DOHH2 (cell line): Measurements from ENCODE around the gene UBL3.

Experiments
- H3F3A ChIP-seq: fragments of 200-600 bp; sonication (generic), shearing (Covaris generic); 2 replicates; pipeline ENCODE4 v1.6.0; 2016; ENCODE audit warnings: antibody characterized with exemption, mild to moderate bottlenecking; ENCODE audit not compliant: control insufficient read depth, insufficient read depth
- H3K27ac ChIP-seq: fragments of 200-600 bp; sonication (generic); 2 replicates; pipeline ENCODE4 v1.5.1; 2014; ENCODE audit warnings: low read depth, mild to moderate bottlenecking, low read length, moderate library complexity
- H3K27me3 ChIP-seq: fragments of 200-600 bp; sonication (generic); 2 replicates; pipeline ENCODE4 v1.6.1; 2014; ENCODE audit warnings: mild to moderate bottlenecking, low read length, mixed read lengths; ENCODE audit not compliant: control insufficient read depth
- H3K36me3 ChIP-seq: fragments of 200-600 bp; sonication (generic); 2 replicates; pipeline ENCODE4 v1.6.1; 2014; ENCODE audit warnings: mild to moderate bottlenecking, low read length, moderate library complexity, mixed read lengths; ENCODE audit not compliant: control insufficient read depth
- H3K4me1 ChIP-seq: fragments of 200-600 bp; sonication (generic); 2 replicates; pipeline ENCODE4 v1.6.1; 2014; ENCODE audit warnings: mild to moderate bottlenecking, low read length, mixed read lengths; ENCODE audit not compliant: control insufficient read depth
- H3K4me2 ChIP-seq: fragments of 200-600 bp; sonication (generic); 2 replicates; pipeline ENCODE4 v1.6.0; 2014; ENCODE audit warnings: mild to moderate bottlenecking, low read length, moderate library complexity
- H3K4me3 ChIP-seq: fragments of 200-600 bp; sonication (generic); 2 replicates; pipeline ENCODE4 v1.5.1; 2014; ENCODE audit warnings: mild to moderate bottlenecking, low read length, mixed read lengths
- H3K79me2 ChIP-seq: fragments of 200-600 bp; sonication (generic); 2 replicates; pipeline ENCODE4 v1.6.1; 2014; ENCODE audit warnings: mild to moderate bottlenecking, low read length, mixed read lengths; ENCODE audit not compliant: control insufficient read depth
- H3K9me2 ChIP-seq: fragments of 200-600 bp; sonication (generic); replicated peaks from 2 replicates; pipeline ENCODE4 v1.6.1; 2014; ENCODE audit warnings: mild to moderate bottlenecking, low read length, mixed read lengths; ENCODE audit not compliant: control insufficient read depth
- H3K9me3 ChIP-seq: fragments of 200-600 bp; sonication (generic); 2 replicates; pipeline ENCODE4 v1.6.1; 2014; ENCODE audit warnings: antibody characterized with exemption, low read length, mixed read lengths; ENCODE audit not compliant: control insufficient read depth, insufficient read depth
- H4K20me1 ChIP-seq: fragments of 200-600 bp; sonication (generic); 2 replicates; pipeline ENCODE4 v1.6.0; 2014; ENCODE audit warnings: low read depth, mild to moderate bottlenecking, antibody characterized with exemption, low read length, moderate library complexity; ENCODE audit not compliant: control insufficient read depth, insufficient read depth
- CTCF ChIP-seq: fragments of 200-600 bp; sonication (generic); IDR thresholded peaks from one replicate; pipeline ENCODE4 v1.5.1; 2014; ENCODE audit warnings: antibody characterized with exemption, mild to moderate bottlenecking, low read depth, low read length; ENCODE audit not compliant: poor library complexity, severe bottlenecking
- EZH2phosphoT487 ChIP-seq: fragments of 200-600 bp; sonication (generic); IDR thresholded peaks from 2 replicates; pipeline ENCODE4 v1.6.1; 2017; ENCODE audit warnings: borderline replicate concordance, mild to moderate bottlenecking, antibody characterized with exemption, low read length, moderate library complexity, mixed read lengths

Gene UBL3

GRCh38 chr13:29844441-29844840, 6.0 kb downstream of the UBL3 start:
- Histone ChIP-seq H3K36me3 (no peaks in the 10 kb centered on the region; the same call in 1 of the 2 replicates), H3K27ac (no peak overlapping the region), H3K9me3 (no peaks in the 10 kb centered on the region), H3F3A (peaks cover 6% of the 10 kb centered on the region), H4K20me1 (0 out of 2 replicates have a peak, but pooled peaks cover 7% of the 10 kb centered on the region), H3K4me3 (no peak overlapping the region), H3K4me1 (peaks cover 20% of the 10 kb centered on the region), H3K9me2 (no peaks in the 10 kb centered on the region), H3K4me2 (no peak overlapping the region), H3K79me2 (peaks cover 41% of the 10 kb centered on the region), H3K27me3 (peaks cover 3% of the 10 kb centered on the region)
- no peak for TF ChIP-seq CTCF
- no peak for TF ChIP-seq EZH2phosphoT487

- 0 out of 2 replicates have a peak, but pooled peaks cover 10% of the 10 kb centered on the region for H4K20me1 ChIP-seq
- H3K4me3 ChIP-seq: no peak overlapping the region
- H3K9me3 ChIP-seq: no peaks in the 10 kb centered on the region
- no peaks in the 10 kb centered on the region for H3K9me2 ChIP-seq
- H3K4me2 ChIP-seq: no peak overlapping the region
- peaks cover 12% of the 10 kb centered on the region for H3K79me2 ChIP-seq
- H3K4me1 ChIP-seq: peaks cover under 1% of the 10 kb centered on the region; the same call in 1 of the 2 replicates
- H3F3A ChIP-seq: peaks cover under 1% of the 10 kb centered on the region; the same call in 1 of the 2 replicates
- no peaks in the 10 kb centered on the region for H3K36me3 ChIP-seq
- H3K27me3 ChIP-seq: peaks cover 3% of the 10 kb centered on the region
- H3K27ac ChIP-seq: no peak overlapping the region
- TF ChIP-seq EZH2phosphoT487 (no peak), CTCF (no peak)
These were observed 9.8 kb downstream of the UBL3 start for GRCh38 chr13:29840585-29840984.

- Histone ChIP-seq H3K4me2 (no peak overlapping the region), H3K27me3 (no peaks in the 10 kb centered on the region), H3K79me2 (peaks cover 2% of the 10 kb centered on the region; the same call in 1 of the 2 replicates), H3K4me1 (no peaks in the 10 kb centered on the region), H3F3A (no peaks in the 10 kb centered on the region), H3K9me3 (no peaks in the 10 kb centered on the region), H3K27ac (no peak overlapping the region), H4K20me1 (0 out of 2 replicates have a peak, but pooled peaks cover 3% of the 10 kb centered on the region), H3K4me3 (no peak overlapping the region), H3K9me2 (no peaks in the 10 kb centered on the region), H3K36me3 (no peaks in the 10 kb centered on the region)
- no peak for TF ChIP-seq EZH2phosphoT487
- TF ChIP-seq CTCF: no peak
These were observed 14.9 kb downstream of the UBL3 start for GRCh38 chr13:29835280-29836061.
